Measurements from ENCODE around the gene DMXL2.

The DMXL2 gene

DNA sequence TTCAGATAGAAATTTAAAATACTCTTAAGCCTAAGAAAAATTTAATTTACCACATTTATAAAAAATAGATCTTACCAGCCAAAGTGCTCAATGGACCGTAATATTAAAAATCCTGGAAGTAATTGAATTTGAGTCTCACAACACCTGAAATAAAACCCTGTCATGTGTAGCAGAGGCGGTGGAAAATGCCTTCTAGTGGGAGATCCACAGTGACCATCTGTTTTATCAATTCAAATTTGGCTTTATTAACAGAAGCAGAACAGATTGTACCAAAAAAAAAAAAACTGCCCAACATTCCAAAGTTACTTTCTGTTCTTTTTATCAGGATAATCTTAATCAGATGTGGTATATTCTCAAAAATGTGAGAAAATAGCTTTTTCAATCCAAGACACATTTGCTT is 71.7 kb downstream of the DMXL2 start:
- Histone ChIP-seq H3K27ac (ENCODE audit: insufficient read depth, low read length, poor library complexity, severe bottlenecking) (no peak overlapping the region), H3K4me1 (ENCODE audit: control insufficient read depth, insufficient read depth, low read length, poor library complexity, severe bottlenecking) (no peaks in the 10 kb centered on the region), H3K36me3 (ENCODE audit: control insufficient read depth, insufficient read depth, low read length) (no peaks in the 10 kb centered on the region), H3K9me3 (ENCODE audit: control insufficient read depth, low read length) (no peaks in the 10 kb centered on the region), H3K27me3 (replicated peaks; ENCODE audit: control insufficient read depth, insufficient read depth, low read length, poor library complexity, severe bottlenecking) (no peaks in the 10 kb centered on the region), H3K4me3 (ENCODE audit: insufficient read depth, low read depth, low read length, poor library complexity, severe bottlenecking) (no peak overlapping the region)
- no peak for DNase-seq

DNA sequence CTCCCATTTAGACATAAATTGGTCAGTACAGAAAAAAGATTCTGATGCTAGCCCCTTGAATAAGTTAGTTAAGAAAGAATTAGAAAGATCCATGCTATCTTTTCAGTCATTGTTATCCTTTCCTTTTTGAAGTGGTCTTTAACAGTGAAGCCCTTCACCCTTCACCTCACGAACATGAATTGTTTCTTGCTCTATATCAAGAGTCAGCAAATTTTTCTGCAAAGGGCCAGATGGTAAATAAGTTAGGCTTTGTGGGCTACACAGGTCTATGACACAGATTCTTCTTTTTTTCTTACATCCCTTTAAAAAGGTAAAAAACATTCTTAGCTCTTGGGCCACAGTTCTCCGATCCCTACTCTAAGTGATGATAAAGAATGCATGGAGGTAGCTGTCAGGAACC is 74.9 kb downstream of the DMXL2 start:
- H3K4me3 ChIP-seq (ENCODE audit: insufficient read depth, low read depth, low read length, poor library complexity, severe bottlenecking): no peak overlapping the region
- H3K9me3 ChIP-seq (ENCODE audit: control insufficient read depth, low read length): no peaks in the 10 kb centered on the region
- no peak overlapping the region for H3K27ac ChIP-seq (ENCODE audit: insufficient read depth, low read length, poor library complexity, severe bottlenecking)
- no peaks in the 10 kb centered on the region for H3K4me1 ChIP-seq (ENCODE audit: control insufficient read depth, insufficient read depth, low read length, poor library complexity, severe bottlenecking)
- H3K36me3 ChIP-seq (ENCODE audit: control insufficient read depth, insufficient read depth, low read length): no peaks in the 10 kb centered on the region
- no peaks in the 10 kb centered on the region for H3K27me3 ChIP-seq (replicated peaks; ENCODE audit: control insufficient read depth, insufficient read depth, low read length, poor library complexity, severe bottlenecking)
- DNase-seq: no peak

DNA sequence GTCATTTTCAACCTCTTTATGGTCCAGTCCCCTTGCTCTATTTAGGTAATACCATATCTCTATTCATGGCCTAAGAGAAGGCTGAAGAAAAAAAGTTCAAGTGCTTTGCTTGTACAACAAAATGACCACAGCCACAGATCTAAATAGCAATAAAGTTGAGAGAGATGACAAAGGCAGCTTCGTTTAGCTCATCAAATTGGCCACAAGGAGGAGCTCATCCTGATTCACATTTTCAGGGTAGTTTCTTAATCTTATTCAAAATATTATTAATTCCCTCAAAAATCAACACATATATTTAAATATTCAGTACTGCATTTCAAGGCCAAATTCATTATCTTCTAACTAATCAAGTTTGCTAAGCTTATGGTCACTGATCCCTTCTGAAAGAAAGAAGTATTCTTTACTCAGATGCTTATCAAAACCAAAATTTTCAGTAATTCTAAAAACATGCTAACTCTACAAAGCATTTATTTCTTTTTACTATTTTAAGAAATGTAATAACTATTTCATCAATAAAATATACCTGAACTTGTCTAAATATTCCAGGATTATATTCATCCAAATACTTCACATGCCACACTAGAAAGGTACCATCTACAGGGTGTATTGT is 85.5 kb downstream of the DMXL2 start:
- H3K4me3 ChIP-seq (ENCODE audit: insufficient read depth, low read depth, low read length, poor library complexity, severe bottlenecking): no peak overlapping the region
- no peaks in the 10 kb centered on the region for H3K9me3 ChIP-seq (ENCODE audit: control insufficient read depth, low read length)
- no peak for DNase-seq
- H3K4me1 ChIP-seq (ENCODE audit: control insufficient read depth, insufficient read depth, low read length, poor library complexity, severe bottlenecking): no peaks in the 10 kb centered on the region
- H3K36me3 ChIP-seq (ENCODE audit: control insufficient read depth, insufficient read depth, low read length): no peaks in the 10 kb centered on the region
- no peaks in the 10 kb centered on the region for H3K27me3 ChIP-seq (replicated peaks; ENCODE audit: control insufficient read depth, insufficient read depth, low read length, poor library complexity, severe bottlenecking)
- H3K27ac ChIP-seq (ENCODE audit: insufficient read depth, low read length, poor library complexity, severe bottlenecking): no peak overlapping the region

DNA sequence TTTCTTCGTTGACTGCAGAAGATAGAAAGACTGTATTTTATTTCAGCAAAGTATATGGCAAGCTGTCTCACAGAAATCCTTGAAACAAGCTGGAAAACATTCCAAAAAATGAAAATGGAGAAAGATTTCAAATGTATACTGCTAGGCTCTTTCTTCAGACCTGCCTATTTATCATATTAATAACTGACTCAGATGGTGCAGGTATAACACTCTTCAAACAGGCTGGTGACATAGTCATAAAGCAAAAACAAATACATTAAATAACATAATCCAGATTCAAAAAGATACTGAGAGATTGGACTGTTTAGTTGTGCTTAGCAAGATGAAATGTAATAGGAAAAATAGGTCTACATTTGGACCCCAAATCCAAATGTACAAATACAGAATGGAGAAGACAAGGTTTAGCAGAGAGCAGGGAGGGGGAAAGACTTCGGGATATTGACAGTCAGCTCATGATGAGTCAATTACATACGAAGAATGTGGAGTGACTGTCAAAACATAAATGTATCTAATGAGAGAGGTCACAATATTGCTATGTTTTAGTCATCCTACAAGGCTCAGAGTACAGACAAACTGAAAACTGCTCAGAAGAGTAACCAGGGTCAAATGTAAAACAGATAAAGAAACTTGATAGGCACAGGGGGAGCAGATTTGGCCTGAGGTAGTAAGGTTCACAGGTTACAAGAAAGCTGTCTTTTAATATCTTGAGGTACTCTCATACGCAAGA is 88.7 kb downstream of the DMXL2 start:
- Histone ChIP-seq H3K4me1 (ENCODE audit: control insufficient read depth, insufficient read depth, low read length, poor library complexity, severe bottlenecking) (no peaks in the 10 kb centered on the region), H3K36me3 (ENCODE audit: control insufficient read depth, insufficient read depth, low read length) (no peaks in the 10 kb centered on the region), H3K27me3 (replicated peaks; ENCODE audit: control insufficient read depth, insufficient read depth, low read length, poor library complexity, severe bottlenecking) (no peaks in the 10 kb centered on the region), H3K27ac (ENCODE audit: insufficient read depth, low read length, poor library complexity, severe bottlenecking) (no peak overlapping the region), H3K9me3 (ENCODE audit: control insufficient read depth, low read length) (no peaks in the 10 kb centered on the region), H3K4me3 (ENCODE audit: insufficient read depth, low read depth, low read length, poor library complexity, severe bottlenecking) (no peak overlapping the region)
- no peak for DNase-seq

DNA sequence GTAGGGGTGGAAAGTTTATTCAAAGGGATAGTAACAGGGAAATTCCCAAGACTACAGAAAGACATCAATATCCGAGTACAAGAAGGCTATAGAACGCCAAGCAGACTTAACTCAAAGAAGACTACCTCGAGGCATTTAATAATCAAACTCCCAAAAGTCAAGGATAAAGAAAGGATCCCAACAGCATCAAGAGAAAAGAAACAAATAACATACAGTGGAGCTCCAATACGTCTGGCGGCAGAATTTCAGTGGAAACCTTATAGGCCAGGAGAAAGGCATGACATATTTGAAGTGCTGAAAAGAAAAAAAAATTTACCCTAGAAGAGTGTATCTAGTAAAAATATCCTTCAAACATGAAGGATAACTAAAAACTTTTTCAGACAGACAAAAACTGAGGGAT is 95.6 kb downstream of the DMXL2 start:
- Histone ChIP-seq H3K36me3 (ENCODE audit: control insufficient read depth, insufficient read depth, low read length) (no peaks in the 10 kb centered on the region), H3K4me1 (ENCODE audit: control insufficient read depth, insufficient read depth, low read length, poor library complexity, severe bottlenecking) (no peaks in the 10 kb centered on the region), H3K27ac (ENCODE audit: insufficient read depth, low read length, poor library complexity, severe bottlenecking) (no peak overlapping the region), H3K4me3 (ENCODE audit: insufficient read depth, low read depth, low read length, poor library complexity, severe bottlenecking) (no peak overlapping the region), H3K27me3 (replicated peaks; ENCODE audit: control insufficient read depth, insufficient read depth, low read length, poor library complexity, severe bottlenecking) (no peaks in the 10 kb centered on the region), H3K9me3 (ENCODE audit: control insufficient read depth, low read length) (peaks cover 5% of the 10 kb centered on the region)
- no peak for DNase-seq

DNA sequence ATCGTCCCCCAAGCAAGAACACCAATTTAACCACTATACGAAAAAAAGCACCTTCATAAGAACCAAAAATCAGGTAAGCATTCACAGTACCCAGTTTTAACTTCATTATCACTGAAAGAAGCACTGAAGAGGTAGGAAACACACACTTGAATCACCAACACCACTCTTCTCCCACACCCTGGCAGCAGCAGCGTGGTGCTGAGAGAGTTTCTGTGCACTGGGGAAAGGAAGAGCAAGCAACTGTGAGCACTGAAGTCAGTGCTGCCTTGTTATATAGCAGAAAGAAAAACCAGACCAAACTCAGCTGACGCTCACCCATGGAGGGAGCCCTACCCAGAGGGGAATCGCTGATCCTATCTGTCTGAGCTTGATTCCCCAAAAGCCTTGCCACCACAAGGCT is 98.2 kb downstream of the DMXL2 start:
- no peak overlapping the region for H3K4me3 ChIP-seq (ENCODE audit: insufficient read depth, low read depth, low read length, poor library complexity, severe bottlenecking)
- H3K9me3 ChIP-seq (ENCODE audit: control insufficient read depth, low read length): peaks cover 5% of the 10 kb centered on the region
- H3K4me1 ChIP-seq (ENCODE audit: control insufficient read depth, insufficient read depth, low read length, poor library complexity, severe bottlenecking): no peaks in the 10 kb centered on the region
- H3K27me3 ChIP-seq (replicated peaks; ENCODE audit: control insufficient read depth, insufficient read depth, low read length, poor library complexity, severe bottlenecking): no peaks in the 10 kb centered on the region
- no peak overlapping the region for H3K27ac ChIP-seq (ENCODE audit: insufficient read depth, low read length, poor library complexity, severe bottlenecking)
- no peak for DNase-seq
- no peaks in the 10 kb centered on the region for H3K36me3 ChIP-seq (ENCODE audit: control insufficient read depth, insufficient read depth, low read length)

DNA sequence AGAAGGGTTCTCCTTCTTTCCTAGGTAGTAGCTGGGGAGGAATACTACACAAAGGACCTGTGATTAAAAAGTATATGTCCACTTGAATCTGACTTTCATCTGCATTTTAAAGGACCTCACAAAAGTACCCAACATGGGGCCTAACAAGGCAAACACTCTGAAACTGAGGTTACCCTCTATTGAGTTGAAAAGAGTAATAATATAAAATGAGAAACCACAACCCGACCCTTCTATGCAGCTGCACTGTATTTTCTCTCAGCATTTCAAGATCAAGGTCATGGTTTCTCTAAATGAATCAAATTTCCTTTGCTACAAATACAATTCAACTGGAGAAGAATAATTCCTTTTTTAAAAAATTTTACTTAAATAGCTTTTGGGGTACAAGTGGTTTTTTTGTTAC is 106.3 kb downstream of the DMXL2 start:
- DNase-seq: no peak
- Histone ChIP-seq H3K27ac (ENCODE audit: insufficient read depth, low read length, poor library complexity, severe bottlenecking) (no peak overlapping the region), H3K9me3 (ENCODE audit: control insufficient read depth, low read length) (no peaks in the 10 kb centered on the region), H3K4me1 (ENCODE audit: control insufficient read depth, insufficient read depth, low read length, poor library complexity, severe bottlenecking) (no peaks in the 10 kb centered on the region), H3K4me3 (ENCODE audit: insufficient read depth, low read depth, low read length, poor library complexity, severe bottlenecking) (no peak overlapping the region), H3K36me3 (ENCODE audit: control insufficient read depth, insufficient read depth, low read length) (no peaks in the 10 kb centered on the region), H3K27me3 (replicated peaks; ENCODE audit: control insufficient read depth, insufficient read depth, low read length, poor library complexity, severe bottlenecking) (no peaks in the 10 kb centered on the region)

DNA sequence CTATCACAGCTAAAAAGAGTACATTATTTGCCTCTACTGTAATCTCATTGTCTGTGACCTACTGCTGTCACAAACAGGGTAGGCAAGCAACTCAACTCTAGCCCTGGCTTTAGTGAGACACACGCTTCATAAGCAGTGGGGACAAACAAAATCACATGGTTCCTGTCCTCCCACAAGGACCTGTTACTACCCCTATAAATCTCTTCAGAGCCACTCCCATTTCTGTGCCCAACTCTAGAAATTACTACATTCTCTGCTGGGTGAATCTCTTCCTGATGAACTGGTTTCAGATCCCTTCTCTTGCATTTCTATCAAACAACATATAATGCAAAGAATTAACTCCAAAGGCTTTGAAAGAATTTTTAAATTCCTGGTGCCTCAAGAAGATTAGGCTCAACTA is 117.3 kb downstream of the DMXL2 start:
- Histone ChIP-seq H3K4me3 (ENCODE audit: insufficient read depth, low read depth, low read length, poor library complexity, severe bottlenecking) (no peak overlapping the region), H3K27me3 (replicated peaks; ENCODE audit: control insufficient read depth, insufficient read depth, low read length, poor library complexity, severe bottlenecking) (no peaks in the 10 kb centered on the region), H3K36me3 (ENCODE audit: control insufficient read depth, insufficient read depth, low read length) (no peaks in the 10 kb centered on the region), H3K4me1 (ENCODE audit: control insufficient read depth, insufficient read depth, low read length, poor library complexity, severe bottlenecking) (no peaks in the 10 kb centered on the region), H3K27ac (ENCODE audit: insufficient read depth, low read length, poor library complexity, severe bottlenecking) (no peak overlapping the region), H3K9me3 (ENCODE audit: control insufficient read depth, low read length) (no peaks in the 10 kb centered on the region)
- DNase-seq: no peak

DNA sequence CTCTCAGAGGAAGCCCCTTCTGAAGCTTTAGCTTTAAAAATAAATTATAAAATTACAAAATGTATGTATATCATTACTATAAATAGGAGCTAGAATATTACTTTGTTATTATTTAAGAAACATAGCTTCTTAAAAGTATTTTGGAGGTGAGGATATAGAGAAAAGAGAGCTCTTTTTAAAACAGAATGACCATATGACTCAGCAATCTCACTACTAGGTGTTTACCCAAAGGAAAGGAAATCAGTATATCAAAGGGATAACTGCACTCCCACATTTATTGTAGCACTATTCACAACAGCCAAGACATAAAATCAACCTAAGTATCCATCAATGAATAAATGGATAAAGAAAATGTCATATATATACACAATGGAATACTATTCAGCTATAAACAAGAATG is 119.6 kb downstream of the DMXL2 start:
- no peaks in the 10 kb centered on the region for H3K36me3 ChIP-seq (ENCODE audit: control insufficient read depth, insufficient read depth, low read length)
- H3K9me3 ChIP-seq (ENCODE audit: control insufficient read depth, low read length): no peaks in the 10 kb centered on the region
- H3K27me3 ChIP-seq (replicated peaks; ENCODE audit: control insufficient read depth, insufficient read depth, low read length, poor library complexity, severe bottlenecking): no peaks in the 10 kb centered on the region
- no peak overlapping the region for H3K4me3 ChIP-seq (ENCODE audit: insufficient read depth, low read depth, low read length, poor library complexity, severe bottlenecking)
- H3K4me1 ChIP-seq (ENCODE audit: control insufficient read depth, insufficient read depth, low read length, poor library complexity, severe bottlenecking): no peaks in the 10 kb centered on the region
- DNase-seq: no peak
- H3K27ac ChIP-seq (ENCODE audit: insufficient read depth, low read length, poor library complexity, severe bottlenecking): no peak overlapping the region

DNA sequence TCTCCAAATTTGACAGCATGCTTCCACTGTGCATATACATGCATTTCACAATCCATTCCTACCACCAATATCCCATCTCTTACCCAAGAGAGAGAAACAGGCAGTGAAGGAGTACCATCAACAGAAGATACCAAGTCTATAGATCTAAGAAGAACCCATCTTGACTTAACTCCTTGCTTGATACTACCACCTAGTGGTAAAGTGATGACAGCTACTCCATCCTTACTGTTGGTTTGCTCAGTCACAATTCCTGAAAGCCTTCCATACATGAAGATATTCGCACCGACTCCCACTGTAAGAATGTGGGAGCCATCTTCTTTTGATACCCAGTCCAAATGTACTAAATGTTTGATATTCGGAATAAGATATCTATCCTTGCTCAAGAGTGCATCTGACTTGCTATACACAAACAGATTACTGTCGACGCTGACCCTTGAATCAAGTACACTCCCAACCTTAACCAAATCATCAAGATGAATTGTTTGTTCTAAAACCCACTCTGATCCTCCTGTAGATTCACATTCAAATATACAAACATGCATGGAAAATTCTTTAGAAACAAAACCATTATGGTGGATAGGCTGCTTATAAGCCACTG is 123.1 kb downstream of the DMXL2 start:
- Histone ChIP-seq H3K27me3 (replicated peaks; ENCODE audit: control insufficient read depth, insufficient read depth, low read length, poor library complexity, severe bottlenecking) (no peaks in the 10 kb centered on the region), H3K9me3 (ENCODE audit: control insufficient read depth, low read length) (no peaks in the 10 kb centered on the region), H3K27ac (ENCODE audit: insufficient read depth, low read length, poor library complexity, severe bottlenecking) (no peak overlapping the region), H3K4me1 (ENCODE audit: control insufficient read depth, insufficient read depth, low read length, poor library complexity, severe bottlenecking) (no peaks in the 10 kb centered on the region), H3K4me3 (ENCODE audit: insufficient read depth, low read depth, low read length, poor library complexity, severe bottlenecking) (no peak overlapping the region), H3K36me3 (ENCODE audit: control insufficient read depth, insufficient read depth, low read length) (no peaks in the 10 kb centered on the region)
- no peak for DNase-seq
